NCI-H2227 (cell line): Measurements from ENCODE around the gene KRTAP10-5.
A peak's percentile ranks its signal among the peaks of the same experiment; 100 is the strongest.
"Not testable (repeated sequence)": the region's sequence is repeated elsewhere in the genome, so short reads cannot be mapped to it uniquely, and the experiment has no call there.

Source experiments
- DNase-seq: peaks from one replicate; lab custom pipeline; 2025; ENCODE audit not compliant: unreplicated experiment; lab: John Stamatoyannopoulos, UW

Gene KRTAP10-5

GRCh38 chr21:44611551-44611950, 31.1 kb upstream of the KRTAP10-5 start:
- DNase-seq: no peak

GRCh38 chr21:44610157-44610843, 29.9 kb upstream of the KRTAP10-5 start:
- not testable (repeated sequence) for DNase-seq

GRCh38 chr21:44609193-44609592, 28.8 kb upstream of the KRTAP10-5 start:
- DNase-seq: no peak

- DNase-seq: no peak
These were observed 26.1 kb upstream of the KRTAP10-5 start for GRCh38 chr21:44606495-44606894.

- no peak for DNase-seq
These were observed 23.5 kb upstream of the KRTAP10-5 start for GRCh38 chr21:44603911-44604310.

- no peak for DNase-seq
These were observed 22.9 kb upstream of the KRTAP10-5 start for GRCh38 chr21:44603109-44603875.

- no peak for DNase-seq
These were observed 22.1 kb upstream of the KRTAP10-5 start for GRCh38 chr21:44602463-44602850.

GRCh38 chr21:44601596-44602462, 21.4 kb upstream of the KRTAP10-5 start:
- no peak for DNase-seq

GRCh38 chr21:44601091-44601490, 20.7 kb upstream of the KRTAP10-5 start:
- peak; percentile 14 for DNase-seq

- DNase-seq: not testable (repeated sequence)
These were observed 19.9 kb upstream of the KRTAP10-5 start, which contains the start of gene KRTAP10-7 for GRCh38 chr21:44600118-44600978. Gene KRTAP10-7 (plus strand): TSS chr21:44600597. CDS start chr21:44600622, 25 bp downstream.

- DNase-seq: no peak
These were observed 19.0 kb upstream of the KRTAP10-5 start for GRCh38 chr21:44599264-44600029.

- DNase-seq: peak; percentile 43
These were observed 17.7 kb upstream of the KRTAP10-5 start for GRCh38 chr21:44598061-44598460.

- no peak for DNase-seq
These were observed 15.8 kb upstream of the KRTAP10-5 start for GRCh38 chr21:44596068-44596725.

- DNase-seq: no peak
These were observed 15.1 kb upstream of the KRTAP10-5 start for GRCh38 chr21:44595524-44595923.

GRCh38 chr21:44594406-44594916, 14.1 kb upstream of the KRTAP10-5 start:
- DNase-seq: no peak

- no peak for DNase-seq
These were observed 13.4 kb upstream of the KRTAP10-5 start for GRCh38 chr21:44593598-44594405.

- DNase-seq: no peak
These were observed 12.3 kb upstream of the KRTAP10-5 start, which contains the start of gene KRTAP10-6 for GRCh38 chr21:44592446-44593311. Gene KRTAP10-6 (minus strand): TSS chr21:44592505. CDS start chr21:44592484, 21 bp downstream.
